Central memory CD8-positive, alpha-beta T cell (primary cell): ENCODE data around the gene LDLRAD4.

Source experiments
- ATAC-seq: fragments of 150-1000 bp; cut with Tn5 transposase; replicated peaks from 2 replicates; pipeline ENCODE4 v1.10.0; 2022; ENCODE audit warnings: mild to moderate bottlenecking, moderate FRiP score, moderate number of reproducible peaks; ENCODE audit not compliant: poor library complexity, severe bottlenecking; ENCODE audit errors: extremely low read depth
- DNase-seq, 2 donors: peaks; one replicate each; pipeline ENCODE4 v3.0.0; 2021; ENCODE audit warnings: low spot score in 2 of 2
- H3K27ac Mint-ChIP-seq: one replicate; pipeline ENCODE4 v1.8.0; 2022; ENCODE audit warnings: low read depth, mild to moderate bottlenecking, moderate library complexity, mixed read lengths
- H3K27me3 Mint-ChIP-seq: one replicate; pipeline ENCODE4 v1.8.0; 2022; ENCODE audit warnings: mixed read lengths
- H3K36me3 Mint-ChIP-seq: one replicate; pipeline ENCODE4 v1.8.0; 2022; ENCODE audit warnings: mild to moderate bottlenecking, moderate library complexity, mixed read lengths; ENCODE audit not compliant: insufficient read depth
- H3K4me1 Mint-ChIP-seq: one replicate; pipeline ENCODE4 v1.8.0; 2022; ENCODE audit warnings: mixed read lengths
- H3K4me3 Mint-ChIP-seq: one replicate; pipeline ENCODE4 v1.8.0; 2022; ENCODE audit warnings: mild to moderate bottlenecking, moderate library complexity, mixed read lengths
- H3K9me3 Mint-ChIP-seq: one replicate; pipeline ENCODE4 v1.8.0; 2022; ENCODE audit warnings: mixed read lengths

The LDLRAD4 gene

DNA sequence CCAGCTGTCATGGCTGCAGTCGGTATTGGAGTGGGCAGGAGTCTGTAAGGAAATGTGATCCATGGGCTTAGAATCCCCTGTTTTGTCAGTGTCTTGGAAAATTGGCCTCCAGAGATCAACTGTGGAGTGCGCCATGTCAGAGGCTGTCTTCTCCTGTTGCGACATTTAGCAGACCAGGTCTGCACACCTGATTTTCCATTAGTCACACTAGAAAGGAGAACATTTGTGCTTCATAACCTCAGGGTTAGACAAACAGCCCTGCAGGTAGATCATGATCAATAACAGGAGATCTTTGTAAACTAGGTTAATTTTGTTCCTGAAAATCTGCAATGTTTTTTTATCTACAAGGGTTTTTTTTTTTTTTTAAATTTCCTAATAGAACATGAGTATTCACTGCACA, 28.0 kb downstream of the LDLRAD4 start:
- no peak overlapping the region for H3K27ac Mint-ChIP-seq
- no peaks in the 10 kb centered on the region for H3K36me3 Mint-ChIP-seq

GRCh38 chr18:13247506-13247905, 28.9 kb downstream of the LDLRAD4 start:
- Mint-ChIP-seq H3K9me3 (no peaks in the 10 kb centered on the region), H3K36me3 (no peaks in the 10 kb centered on the region), H3K27ac (no peak overlapping the region), H3K4me3 (no peak overlapping the region), H3K4me1 (no peaks in the 10 kb centered on the region), H3K27me3 (peaks cover 17% of the 10 kb centered on the region)
- ATAC-seq (no peak), DNase-seq (no peak)

More for the DNA sequence above, 28.0 kb downstream of the LDLRAD4 start:
- H3K4me1 Mint-ChIP-seq: no peaks in the 10 kb centered on the region
- H3K4me3 Mint-ChIP-seq: no peak overlapping the region
- peaks cover 17% of the 10 kb centered on the region for H3K27me3 Mint-ChIP-seq
- no peak for DNase-seq
- ATAC-seq: no peak
- H3K9me3 Mint-ChIP-seq: no peaks in the 10 kb centered on the region

DNA sequence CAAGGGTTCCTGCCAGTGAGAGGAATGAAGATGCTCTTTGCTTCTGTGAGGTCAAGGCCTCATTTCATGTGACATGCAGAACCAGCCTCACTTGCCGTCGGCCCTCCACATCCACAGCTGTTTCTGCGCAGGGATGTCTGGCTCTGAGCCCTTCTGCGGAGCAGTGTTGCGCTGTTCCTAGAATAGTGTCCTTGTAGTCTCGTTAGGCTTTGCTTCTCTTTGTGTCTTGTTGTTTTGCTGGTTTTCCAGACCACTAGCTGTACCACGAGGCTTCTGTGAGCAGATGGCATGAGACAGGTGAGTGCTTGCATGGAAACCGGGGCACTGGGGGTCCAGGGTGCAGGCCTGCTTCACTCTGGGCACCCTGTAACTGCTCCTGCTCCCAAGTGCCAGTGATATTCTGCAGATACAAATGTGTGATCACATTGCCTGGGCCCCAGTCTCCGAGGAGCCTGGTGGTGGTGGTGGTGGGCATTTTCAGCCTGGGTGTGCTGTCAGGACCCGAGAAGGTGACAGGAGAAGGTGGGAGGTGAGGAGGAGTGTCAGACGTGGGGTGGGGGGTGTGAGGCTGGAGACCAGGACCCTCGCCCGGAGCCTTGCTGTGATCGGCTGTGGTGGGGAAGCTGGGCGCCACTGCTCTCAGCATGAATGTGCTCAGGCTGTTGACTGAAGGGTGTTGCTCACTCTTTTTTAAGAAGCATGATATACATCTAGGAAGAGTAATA, 34.3 kb downstream of the LDLRAD4 start:
- Mint-ChIP-seq H3K27me3 (peaks cover 29% of the 10 kb centered on the region), H3K36me3 (no peaks in the 10 kb centered on the region), H3K4me3 (no peak overlapping the region), H3K9me3 (no peaks in the 10 kb centered on the region), H3K27ac (no peak overlapping the region), H3K4me1 (no peaks in the 10 kb centered on the region)
- no peak for DNase-seq
- no peak for ATAC-seq

- ATAC-seq (no peak), DNase-seq (no peak)
- H3K4me1 Mint-ChIP-seq: no peaks in the 10 kb centered on the region
- H3K27ac Mint-ChIP-seq: no peak overlapping the region
- no peaks in the 10 kb centered on the region for H3K9me3 Mint-ChIP-seq
- no peaks in the 10 kb centered on the region for H3K36me3 Mint-ChIP-seq
- H3K27me3 Mint-ChIP-seq: peaks cover 31% of the 10 kb centered on the region
- H3K4me3 Mint-ChIP-seq: no peak overlapping the region
These were observed 35.5 kb downstream of the LDLRAD4 start for GRCh38 chr18:13253786-13254688.

DNA sequence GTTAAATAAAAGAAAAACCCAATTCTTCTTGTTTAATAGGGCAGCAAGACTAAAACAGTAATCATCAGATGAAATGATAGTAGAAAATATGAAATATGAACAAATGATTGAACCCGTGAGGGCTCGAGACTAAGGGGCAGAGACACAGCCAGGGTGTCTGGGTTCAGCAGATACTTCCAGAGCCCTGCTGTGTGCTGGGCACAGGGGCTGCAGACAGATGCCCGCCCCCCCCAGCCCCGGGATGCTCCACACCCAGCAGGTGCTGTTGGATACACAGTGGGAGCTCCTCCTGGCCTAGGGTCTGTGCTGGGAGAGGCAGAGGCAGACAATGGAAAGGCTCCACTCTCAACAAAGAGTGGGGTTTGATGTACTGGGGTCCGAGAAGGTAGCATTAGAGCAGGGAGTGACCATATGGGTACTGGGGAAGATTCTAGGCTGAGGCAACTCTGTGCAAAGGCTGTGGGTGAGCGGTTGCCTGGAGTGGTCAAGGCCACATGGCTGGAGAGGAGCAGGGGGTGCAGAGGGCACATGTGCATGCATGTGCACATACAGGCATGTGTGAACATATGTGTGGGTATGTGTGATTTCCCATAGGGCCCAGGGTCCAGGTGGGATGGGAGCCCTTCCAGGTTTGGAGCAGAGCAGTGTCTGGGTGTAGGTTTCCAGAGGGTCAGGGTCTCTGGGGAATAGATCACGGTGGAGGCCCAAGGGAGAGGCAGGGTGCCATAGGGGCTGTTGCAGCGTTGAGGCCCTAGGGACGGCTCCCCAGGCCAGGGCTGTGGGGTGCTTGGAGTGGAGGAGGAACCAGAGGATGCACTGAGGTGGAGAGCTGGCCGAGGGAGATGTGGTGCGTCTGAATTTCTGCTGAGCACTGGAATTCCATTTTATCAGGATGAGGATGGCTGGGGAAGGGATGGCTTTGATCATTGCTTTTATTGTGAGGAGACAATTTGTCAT, 36.7 kb downstream of the LDLRAD4 start:
- Mint-ChIP-seq H3K36me3 (no peaks in the 10 kb centered on the region), H3K4me3 (no peak overlapping the region), H3K27me3 (peaks cover 31% of the 10 kb centered on the region), H3K9me3 (no peaks in the 10 kb centered on the region), H3K4me1 (no peaks in the 10 kb centered on the region), H3K27ac (no peak overlapping the region)
- ATAC-seq (no peak), DNase-seq (no peak)

DNA sequence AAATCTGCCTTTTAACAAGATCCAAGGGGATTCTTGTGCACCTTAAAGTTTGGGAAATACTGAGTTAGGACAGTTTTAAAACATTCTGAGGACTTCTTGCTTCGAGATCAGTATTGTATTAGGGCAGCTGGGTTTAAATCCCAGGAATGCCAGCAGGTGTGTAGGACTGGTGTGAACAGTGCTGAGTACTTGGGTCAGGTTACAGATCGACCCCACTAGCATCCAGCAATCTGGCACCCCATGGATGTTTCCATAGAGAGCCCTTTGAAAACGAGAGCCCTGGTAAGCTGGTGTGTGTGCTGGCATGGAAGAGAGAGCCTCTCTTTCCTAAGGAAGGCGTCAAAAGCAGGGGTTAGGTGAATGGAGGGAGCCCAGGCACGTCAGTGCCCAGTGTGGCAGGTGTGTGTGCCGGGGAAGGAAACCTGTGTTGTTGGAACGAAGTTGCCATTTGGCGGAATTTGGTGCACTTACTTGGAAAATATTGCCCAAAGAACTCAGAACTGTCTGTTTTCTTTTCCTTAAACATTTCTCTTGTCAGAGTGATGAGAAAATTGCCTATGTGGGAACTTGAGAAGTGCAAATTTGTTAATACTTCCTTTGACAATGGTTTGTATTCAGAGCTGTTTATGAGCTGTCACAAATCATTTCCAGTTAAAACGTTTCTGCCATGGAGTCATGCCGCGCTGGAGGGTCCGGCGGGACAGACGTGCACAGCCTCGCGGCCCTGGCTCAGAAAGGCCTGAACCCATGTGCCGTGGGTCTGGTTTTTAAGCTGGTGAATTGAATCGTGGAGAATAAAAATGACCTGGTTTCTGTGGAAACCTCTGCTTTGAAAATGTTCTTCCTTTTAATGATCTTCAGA, 38.1 kb downstream of the LDLRAD4 start:
- no peak for ATAC-seq
- Mint-ChIP-seq H3K36me3 (no peaks in the 10 kb centered on the region), H3K4me3 (no peak overlapping the region), H3K9me3 (no peaks in the 10 kb centered on the region), H3K4me1 (peaks cover 3% of the 10 kb centered on the region), H3K27me3 (peaks cover 27% of the 10 kb centered on the region), H3K27ac (no peak overlapping the region)
- DNase-seq: no peak

GRCh38 chr18:13257361-13257980, 38.9 kb downstream of the LDLRAD4 start:
- ATAC-seq (no peak), DNase-seq (no peak)
- H3K27me3 Mint-ChIP-seq: peaks cover 31% of the 10 kb centered on the region
- no peak overlapping the region for H3K27ac Mint-ChIP-seq
- no peaks in the 10 kb centered on the region for H3K9me3 Mint-ChIP-seq
- H3K36me3 Mint-ChIP-seq: no peaks in the 10 kb centered on the region
- H3K4me1 Mint-ChIP-seq: peaks cover 5% of the 10 kb centered on the region
- no peak overlapping the region for H3K4me3 Mint-ChIP-seq

- no peaks in the 10 kb centered on the region for H3K9me3 Mint-ChIP-seq
- no peaks in the 10 kb centered on the region for H3K36me3 Mint-ChIP-seq
- H3K4me3 Mint-ChIP-seq: no peak overlapping the region
- peaks cover 31% of the 10 kb centered on the region for H3K27me3 Mint-ChIP-seq
- peaks cover 5% of the 10 kb centered on the region for H3K4me1 Mint-ChIP-seq
- no peak overlapping the region for H3K27ac Mint-ChIP-seq
- ATAC-seq (no peak), DNase-seq (no peak)
These were observed 40.4 kb downstream of the LDLRAD4 start for GRCh38 chr18:13258921-13259320.

GRCh38 chr18:13259701-13260100, 41.1 kb downstream of the LDLRAD4 start:
- ATAC-seq: no peak
- Mint-ChIP-seq H3K4me1 (peaks cover 5% of the 10 kb centered on the region), H3K27ac (no peak overlapping the region), H3K4me3 (no peak overlapping the region), H3K9me3 (no peaks in the 10 kb centered on the region), H3K27me3 (peaks cover 31% of the 10 kb centered on the region), H3K36me3 (no peaks in the 10 kb centered on the region)
- no peak for DNase-seq

GRCh38 chr18:13260197-13260934, 41.8 kb downstream of the LDLRAD4 start:
- Mint-ChIP-seq H3K27me3 (peaks cover 24% of the 10 kb centered on the region), H3K4me3 (no peak overlapping the region), H3K4me1 (peaks cover 6% of the 10 kb centered on the region), H3K27ac (no peak overlapping the region), H3K9me3 (no peaks in the 10 kb centered on the region), H3K36me3 (no peaks in the 10 kb centered on the region)
- DNase-seq (no peak), ATAC-seq (no peak)
